ENCODE data around the gene PBX1. TPM values are rescaled to one million over a fixed set of nuclear protein-coding genes. Genes with fewer than 3 reads are reported as not detected.

The PBX1 gene
- total RNA-seq, 1 donor: 4.2 TPM

- H3K4me1 ChIP-seq (ENCODE audit: insufficient read depth, low read length): peaks cover 5% of the 10 kb centered on the region
- H3K9me3 ChIP-seq (ENCODE audit: low read depth, low read length): no peaks in the 10 kb centered on the region
- peaks cover 39% of the 10 kb centered on the region for H3K27me3 ChIP-seq (ENCODE audit: insufficient read depth, low read length)
- H3K4me3 ChIP-seq (ENCODE audit: low read length): no peak overlapping the region
These were observed 1.6 kb downstream of the PBX1 start for GRCh38 chr1:164560556-164560955.

- H3K27me3 ChIP-seq (ENCODE audit: insufficient read depth, low read length): peaks cover 39% of the 10 kb centered on the region
- peaks cover 5% of the 10 kb centered on the region for H3K4me1 ChIP-seq (ENCODE audit: insufficient read depth, low read length)
- no peak overlapping the region for H3K4me3 ChIP-seq (ENCODE audit: low read length)
- H3K9me3 ChIP-seq (ENCODE audit: low read depth, low read length): no peaks in the 10 kb centered on the region
These were observed 2.0 kb downstream of the PBX1 start for GRCh38 chr1:164561007-164561406.

GRCh38 chr1:164561472-164561871 lies 2.5 kb downstream of the PBX1 start:
- Histone ChIP-seq H3K27me3 (ENCODE audit: insufficient read depth, low read length) (peaks cover 39% of the 10 kb centered on the region), H3K4me3 (ENCODE audit: low read length) (no peak overlapping the region), H3K4me1 (ENCODE audit: insufficient read depth, low read length) (peaks cover 5% of the 10 kb centered on the region), H3K9me3 (ENCODE audit: low read depth, low read length) (no peaks in the 10 kb centered on the region)

GRCh38 chr1:164562061-164562460 lies 3.1 kb downstream of the PBX1 start:
- Histone ChIP-seq H3K9me3 (ENCODE audit: low read depth, low read length) (no peaks in the 10 kb centered on the region), H3K27me3 (ENCODE audit: insufficient read depth, low read length) (peaks cover 39% of the 10 kb centered on the region), H3K4me3 (ENCODE audit: low read length) (no peak overlapping the region), H3K4me1 (ENCODE audit: insufficient read depth, low read length) (peaks cover 5% of the 10 kb centered on the region)

GRCh38 chr1:164562511-164562910 lies 3.5 kb downstream of the PBX1 start:
- no peak overlapping the region for H3K4me3 ChIP-seq (ENCODE audit: low read length)
- no peaks in the 10 kb centered on the region for H3K9me3 ChIP-seq (ENCODE audit: low read depth, low read length)
- H3K4me1 ChIP-seq (ENCODE audit: insufficient read depth, low read length): peaks cover 5% of the 10 kb centered on the region
- peaks cover 34% of the 10 kb centered on the region for H3K27me3 ChIP-seq (ENCODE audit: insufficient read depth, low read length)

GRCh38 chr1:164562947-164563520 lies 4.0 kb downstream of the PBX1 start:
- Histone ChIP-seq H3K27me3 (ENCODE audit: insufficient read depth, low read length) (peaks cover 30% of the 10 kb centered on the region), H3K4me3 (ENCODE audit: low read length) (no peak overlapping the region), H3K9me3 (ENCODE audit: low read depth, low read length) (no peaks in the 10 kb centered on the region), H3K4me1 (ENCODE audit: insufficient read depth, low read length) (peaks cover 5% of the 10 kb centered on the region)

GRCh38 chr1:164563721-164564360 lies 4.9 kb downstream of the PBX1 start:
- Histone ChIP-seq H3K4me3 (ENCODE audit: low read length) (no peak overlapping the region), H3K9me3 (ENCODE audit: low read depth, low read length) (no peaks in the 10 kb centered on the region)

GRCh38 chr1:164564378-164564777 lies 5.4 kb downstream of the PBX1 start:
- Histone ChIP-seq H3K4me3 (ENCODE audit: low read length) (no peak overlapping the region), H3K4me1 (ENCODE audit: insufficient read depth, low read length) (peaks cover 5% of the 10 kb centered on the region), H3K27me3 (ENCODE audit: insufficient read depth, low read length) (peaks cover 30% of the 10 kb centered on the region), H3K9me3 (ENCODE audit: low read depth, low read length) (no peaks in the 10 kb centered on the region)

More at GRCh38 chr1:164563721-164564360, 4.9 kb downstream of the PBX1 start:
- Histone ChIP-seq H3K27me3 (ENCODE audit: insufficient read depth, low read length) (peaks cover 30% of the 10 kb centered on the region), H3K4me1 (ENCODE audit: insufficient read depth, low read length) (peaks cover 5% of the 10 kb centered on the region)

- Histone ChIP-seq H3K4me1 (ENCODE audit: insufficient read depth, low read length) (no peaks in the 10 kb centered on the region), H3K4me3 (ENCODE audit: low read length) (no peak overlapping the region), H3K27me3 (ENCODE audit: insufficient read depth, low read length) (peaks cover 25% of the 10 kb centered on the region), H3K9me3 (ENCODE audit: low read depth, low read length) (no peaks in the 10 kb centered on the region)
These were observed 6.4 kb downstream of the PBX1 start for GRCh38 chr1:164565357-164565756.

GRCh38 chr1:164567774-164568173 lies 8.8 kb downstream of the PBX1 start:
- Histone ChIP-seq H3K4me3 (ENCODE audit: low read length) (no peak overlapping the region), H3K4me1 (ENCODE audit: insufficient read depth, low read length) (no peaks in the 10 kb centered on the region), H3K27me3 (ENCODE audit: insufficient read depth, low read length) (peaks cover 3% of the 10 kb centered on the region), H3K9me3 (ENCODE audit: low read depth, low read length) (no peaks in the 10 kb centered on the region)

GRCh38 chr1:164569241-164569640 lies 10.3 kb downstream of the PBX1 start:
- no peaks in the 10 kb centered on the region for H3K9me3 ChIP-seq (ENCODE audit: low read depth, low read length)
- no peak overlapping the region for H3K4me3 ChIP-seq (ENCODE audit: low read length)
- H3K27me3 ChIP-seq (ENCODE audit: insufficient read depth, low read length): no peaks in the 10 kb centered on the region
- no peaks in the 10 kb centered on the region for H3K4me1 ChIP-seq (ENCODE audit: insufficient read depth, low read length)

GRCh38 chr1:164569866-164570265 lies 10.9 kb downstream of the PBX1 start:
- H3K4me3 ChIP-seq (ENCODE audit: low read length): no peak overlapping the region

GRCh38 chr1:164571333-164571732 lies 12.3 kb downstream of the PBX1 start:
- Histone ChIP-seq H3K4me1 (ENCODE audit: insufficient read depth, low read length) (no peaks in the 10 kb centered on the region), H3K9me3 (ENCODE audit: low read depth, low read length) (no peaks in the 10 kb centered on the region), H3K27me3 (ENCODE audit: insufficient read depth, low read length) (no peaks in the 10 kb centered on the region), H3K4me3 (ENCODE audit: low read length) (no peak overlapping the region)

More at GRCh38 chr1:164569866-164570265, 10.9 kb downstream of the PBX1 start:
- Histone ChIP-seq H3K4me1 (ENCODE audit: insufficient read depth, low read length) (no peaks in the 10 kb centered on the region), H3K9me3 (ENCODE audit: low read depth, low read length) (no peaks in the 10 kb centered on the region), H3K27me3 (ENCODE audit: insufficient read depth, low read length) (no peaks in the 10 kb centered on the region)

GRCh38 chr1:164575356-164575886 lies 16.4 kb downstream of the PBX1 start:
- Histone ChIP-seq H3K9me3 (ENCODE audit: low read depth, low read length) (no peaks in the 10 kb centered on the region), H3K4me1 (ENCODE audit: insufficient read depth, low read length) (no peaks in the 10 kb centered on the region), H3K4me3 (ENCODE audit: low read length) (no peak overlapping the region)

GRCh38 chr1:164576291-164577271 lies 17.6 kb downstream of the PBX1 start:
- Histone ChIP-seq H3K4me1 (ENCODE audit: insufficient read depth, low read length) (no peaks in the 10 kb centered on the region), H3K27me3 (ENCODE audit: insufficient read depth, low read length) (no peaks in the 10 kb centered on the region), H3K4me3 (ENCODE audit: low read length) (no peak overlapping the region), H3K9me3 (ENCODE audit: low read depth, low read length) (no peaks in the 10 kb centered on the region)

More at GRCh38 chr1:164575356-164575886, 16.4 kb downstream of the PBX1 start:
- no peaks in the 10 kb centered on the region for H3K27me3 ChIP-seq (ENCODE audit: insufficient read depth, low read length)

Data from mononuclear cell (primary cell).